GM19438 (cell line): ENCODE measurements around the gene NLRP1.

Experiments used
- ATAC-seq: cut with Tn5 transposase; IDR thresholded peaks from one replicate; pipeline ENCODE4 v1.9.1; 2021; ENCODE audit warnings: low read depth; ENCODE audit not compliant: unreplicated experiment

Gene NLRP1

GRCh38 chr17:5558815-5559785, 25.2 kb downstream of the NLRP1 start:
- no peak for ATAC-seq

DNA sequence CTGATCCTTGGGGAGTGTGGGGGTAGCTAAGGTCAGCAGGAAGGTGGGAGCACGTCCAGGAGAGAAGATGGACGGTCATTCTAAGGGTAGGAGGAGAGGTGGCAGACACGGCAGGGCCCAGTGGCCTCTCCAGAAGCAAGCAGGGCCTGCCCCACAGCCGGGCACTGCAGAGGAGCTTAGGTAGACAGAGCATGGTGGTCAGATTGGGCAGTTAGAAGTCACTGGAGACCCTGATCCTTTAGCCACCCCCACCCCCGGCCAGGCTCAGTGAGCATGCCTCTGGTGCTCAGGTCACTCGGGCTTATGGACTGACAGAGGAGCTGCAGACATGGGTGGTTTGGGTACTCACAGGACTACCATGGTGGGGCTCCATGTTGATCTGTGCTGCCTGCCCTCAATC, 26.3 kb downstream of the NLRP1 start:
- no peak for ATAC-seq

DNA sequence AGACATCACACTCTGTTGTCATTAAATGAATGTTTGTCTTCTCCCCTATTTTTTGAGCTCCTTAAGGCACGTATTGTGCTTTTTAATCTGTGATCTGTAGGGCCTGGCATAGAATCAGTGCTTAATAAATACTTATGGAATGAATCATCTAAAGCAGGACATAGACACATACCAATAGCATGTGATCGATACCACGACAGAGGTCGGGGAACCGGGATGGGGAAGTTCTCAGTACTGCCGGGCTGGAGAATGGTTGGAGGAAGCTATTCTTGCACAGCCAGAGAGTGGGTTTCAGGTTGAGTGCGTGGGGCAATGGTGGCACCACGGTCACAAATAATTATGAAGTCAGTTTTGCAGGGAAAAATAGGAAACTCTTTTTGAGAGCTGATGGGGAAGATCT, 26.8 kb downstream of the NLRP1 start:
- no peak for ATAC-seq

DNA sequence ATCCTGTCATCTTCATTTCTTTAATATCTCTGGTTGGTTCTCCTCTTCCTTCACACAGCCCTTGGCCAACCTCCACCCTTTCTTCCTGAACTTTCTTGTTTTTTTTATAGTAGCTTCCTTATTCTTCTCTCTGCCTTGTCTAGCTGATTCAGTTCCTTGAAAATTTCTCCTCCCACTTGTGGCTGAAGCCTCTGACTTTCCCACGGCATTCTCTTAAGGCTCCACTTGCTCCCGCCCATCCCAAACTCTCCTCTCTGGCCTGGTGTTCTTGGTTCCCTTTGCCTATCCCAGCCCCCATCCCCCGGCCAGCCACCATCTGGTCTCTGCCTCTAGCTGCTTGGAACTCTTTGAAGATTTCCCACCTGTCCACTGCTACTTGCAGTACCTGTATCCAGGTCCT, 29.1 kb downstream of the NLRP1 start:
- no peak for ATAC-seq

DNA sequence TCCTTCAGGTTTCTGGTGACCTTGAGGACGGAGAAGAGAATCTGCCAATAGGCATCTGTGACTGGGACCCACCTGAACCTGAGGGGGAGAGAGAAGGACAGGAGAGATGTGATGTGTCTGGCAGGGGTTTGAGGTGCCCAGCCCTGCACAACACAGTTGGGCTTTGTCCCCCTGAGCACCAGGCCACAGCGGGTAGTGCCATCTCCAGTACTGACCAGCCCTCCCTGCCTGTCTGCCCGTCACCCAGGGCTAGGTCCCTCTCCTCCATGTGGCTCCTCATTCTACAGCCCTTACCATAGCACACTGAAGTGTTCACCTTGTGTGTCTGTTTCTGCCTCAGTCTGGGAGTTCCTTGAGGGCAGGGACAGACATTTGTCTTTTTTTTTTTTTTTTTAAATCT, 30.8 kb downstream of the NLRP1 start:
- ATAC-seq: no peak

DNA sequence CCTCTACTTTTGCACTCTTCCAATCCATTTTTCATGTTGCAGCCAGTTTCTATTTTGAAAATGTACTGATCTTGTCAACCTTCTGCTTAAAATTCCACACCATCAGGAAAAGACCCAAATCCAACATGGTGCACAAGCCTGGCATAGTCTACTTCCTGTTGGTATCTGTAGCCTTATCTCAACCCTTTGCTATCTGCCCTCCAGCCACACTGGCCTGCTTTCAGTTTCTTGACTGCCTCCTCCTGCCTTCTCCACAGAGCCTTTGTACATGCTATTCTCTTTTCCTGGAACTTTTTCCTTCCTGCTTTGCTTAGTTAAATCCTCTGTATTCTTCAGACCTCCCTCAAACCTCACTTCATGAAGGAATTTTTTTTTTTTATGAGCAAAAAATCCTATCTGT, 31.5 kb downstream of the NLRP1 start:
- no peak for ATAC-seq

- no peak for ATAC-seq
Observed at GRCh38 chr17:5545051-5545987, 39.0 kb downstream of the NLRP1 start.

GRCh38 chr17:5544115-5544514, 40.2 kb downstream of the NLRP1 start:
- no peak for ATAC-seq

DNA sequence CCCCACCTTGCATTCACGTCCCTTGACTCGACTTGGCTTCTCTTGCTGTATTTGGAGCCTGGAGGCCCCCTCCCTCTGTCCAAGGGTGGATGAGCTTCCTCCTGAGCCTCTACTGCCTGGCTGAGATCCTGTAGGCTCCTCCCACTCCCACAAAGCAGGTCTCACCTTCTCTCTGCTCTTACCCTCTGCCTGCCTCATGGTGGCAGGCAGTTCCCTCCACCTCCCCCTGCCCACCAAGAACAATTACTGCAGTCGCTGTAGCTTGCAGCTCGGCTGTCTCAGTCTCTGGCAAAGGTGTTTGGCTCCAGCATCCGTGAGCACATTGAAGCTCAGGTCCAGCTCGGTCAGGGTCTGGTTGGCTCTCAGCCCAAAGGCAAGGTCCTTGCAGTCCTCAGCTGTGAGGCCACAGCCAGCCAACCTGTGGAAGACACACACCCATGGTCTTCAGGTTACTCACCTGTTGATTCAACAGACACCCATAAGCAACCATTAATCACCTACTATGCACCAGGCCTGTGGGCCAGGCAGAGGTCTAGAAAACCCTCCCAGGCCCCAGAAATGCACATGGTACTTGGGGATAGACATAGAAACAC, 42.6 kb downstream of the NLRP1 start:
- no peak for ATAC-seq

GRCh38 chr17:5540321-5540720, 44.0 kb downstream of the NLRP1 start:
- ATAC-seq: no peak

DNA sequence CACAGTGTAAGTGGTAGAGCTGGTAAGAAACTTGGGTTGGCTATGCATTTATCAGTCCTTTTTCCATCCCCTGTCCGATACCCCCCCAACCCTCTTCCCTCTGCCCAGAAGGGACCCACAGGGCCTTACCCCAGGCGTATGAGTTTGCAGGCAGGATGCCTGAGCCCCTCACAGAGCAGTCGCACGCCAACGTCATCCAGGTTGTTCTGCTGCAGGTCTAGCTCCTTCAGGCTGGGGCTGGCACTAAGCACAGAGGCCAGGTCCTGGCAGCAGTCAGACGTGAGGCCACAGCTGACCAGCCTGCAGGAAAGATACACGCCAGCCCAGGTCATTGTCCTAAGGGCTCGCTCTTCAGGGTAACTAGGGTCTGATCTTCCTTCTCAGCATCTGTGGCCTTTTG, 45.0 kb downstream of the NLRP1 start:
- no peak for ATAC-seq

DNA sequence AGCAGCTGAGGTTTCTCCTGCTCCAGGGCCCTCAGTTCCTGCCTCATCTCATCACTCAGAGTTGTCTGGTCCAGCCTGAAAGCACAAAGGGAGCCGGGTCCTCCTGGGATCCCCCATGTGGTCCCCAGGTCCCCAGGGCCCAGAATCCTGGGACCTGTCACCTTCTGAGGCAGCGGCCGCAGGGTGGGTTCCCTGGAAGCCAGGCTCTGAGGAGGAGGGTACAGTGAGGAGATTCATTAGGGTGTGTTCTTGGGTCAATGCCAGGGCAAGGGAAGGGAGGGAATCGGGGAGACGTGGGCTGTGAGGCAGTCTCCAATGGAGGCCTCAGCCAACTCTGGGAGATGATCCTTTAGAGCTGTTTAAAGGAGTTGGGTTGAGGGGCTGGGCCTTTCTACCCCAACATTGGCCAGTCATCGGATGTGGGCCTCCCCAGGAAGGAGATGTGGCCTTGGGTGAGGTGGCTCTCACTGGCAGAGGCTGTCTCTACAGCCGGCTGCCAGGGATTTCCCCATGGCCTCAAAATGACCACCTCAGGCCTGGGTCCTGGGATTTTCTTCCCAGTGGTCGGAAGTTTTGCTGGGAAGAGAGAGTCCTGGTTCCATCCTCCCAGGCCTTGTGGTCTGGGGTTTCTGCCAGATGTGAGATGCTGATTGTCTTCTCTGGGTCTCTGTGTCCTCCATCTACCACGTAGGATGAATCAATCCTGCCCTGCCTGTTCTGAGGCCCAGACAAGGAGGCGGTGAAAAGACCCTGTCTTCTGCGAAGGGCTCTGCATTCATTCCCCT, 47.3 kb downstream of the NLRP1 start:
- ATAC-seq: no peak

GRCh38 chr17:5535436-5535835, 48.9 kb downstream of the NLRP1 start:
- ATAC-seq: no peak

GRCh38 chr17:5533486-5534315, 50.6 kb downstream of the NLRP1 start:
- no peak for ATAC-seq

DNA sequence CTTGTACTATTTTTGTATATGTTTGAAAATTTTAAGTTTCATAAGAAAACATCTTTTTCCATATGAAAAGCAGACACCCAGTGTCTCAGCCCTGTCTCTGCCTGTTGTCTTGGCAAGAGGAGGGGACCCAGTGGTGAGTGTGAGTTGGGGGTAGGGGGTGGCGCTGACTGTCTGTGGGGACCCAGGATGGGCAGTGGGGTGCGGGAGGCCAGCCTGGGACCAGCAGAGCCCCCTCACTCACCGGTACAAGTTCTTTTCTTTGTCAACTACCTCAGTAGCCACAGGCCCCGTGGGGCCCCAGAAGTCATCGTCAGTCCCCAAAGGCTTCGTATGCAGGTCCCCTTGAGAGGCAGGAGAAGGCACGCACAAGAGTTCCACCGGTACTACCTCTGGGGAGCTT, 51.7 kb downstream of the NLRP1 start:
- no peak for ATAC-seq

DNA sequence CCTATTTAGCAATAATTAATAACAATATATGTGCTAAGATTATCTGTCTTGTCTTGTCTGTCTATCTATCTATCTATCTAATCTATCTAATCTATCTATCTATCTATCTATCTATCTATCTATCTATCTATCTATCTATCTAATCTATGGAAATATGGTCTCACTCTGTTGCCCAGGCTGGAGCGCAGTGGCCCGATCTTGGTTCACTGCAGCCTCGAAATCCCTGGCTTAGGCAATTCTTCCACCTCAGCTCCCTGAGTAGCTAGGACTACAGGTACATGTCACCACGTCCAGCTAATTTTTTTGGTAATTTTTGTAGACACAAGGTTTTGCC, 53.3 kb downstream of the NLRP1 start:
- no peak for ATAC-seq

DNA sequence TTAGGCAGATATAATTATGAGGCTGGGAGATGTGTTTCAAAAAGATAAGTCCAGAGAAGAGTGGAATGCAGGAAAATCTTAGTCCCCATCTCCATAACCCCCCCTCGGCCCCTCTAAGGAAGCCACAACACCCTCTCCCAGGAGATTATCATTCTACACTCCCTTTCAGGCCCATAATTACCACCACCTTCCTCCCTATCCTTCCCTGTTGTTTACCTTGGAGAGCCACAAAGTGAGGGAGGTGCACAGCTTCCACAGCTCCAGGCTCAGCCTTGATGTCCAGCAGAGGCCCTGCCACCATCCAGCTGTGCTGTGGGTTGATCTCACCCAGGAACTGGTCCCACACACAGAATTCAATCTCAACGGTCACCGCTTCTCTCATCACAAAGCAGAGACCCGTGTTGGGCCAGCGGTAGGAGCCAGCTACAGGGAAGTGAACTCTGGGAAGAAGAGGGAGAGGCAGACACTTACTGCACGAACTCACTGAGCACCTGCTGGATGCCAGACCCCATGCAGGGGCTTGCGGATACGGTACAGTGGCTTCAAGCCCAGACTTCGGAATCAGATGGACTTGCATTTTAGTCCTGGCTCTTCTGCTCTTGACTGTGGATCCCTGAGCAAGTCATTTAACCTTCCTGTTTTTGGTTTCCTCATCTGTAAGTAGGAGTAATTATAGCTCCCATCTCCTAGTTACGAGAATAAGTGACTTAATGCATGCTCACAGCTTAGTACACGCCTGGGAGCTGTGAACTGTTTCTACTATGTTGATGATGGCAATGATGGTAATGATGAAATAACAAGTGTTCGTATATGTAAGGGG, 53.8 kb downstream of the NLRP1 start:
- ATAC-seq: no peak

DNA sequence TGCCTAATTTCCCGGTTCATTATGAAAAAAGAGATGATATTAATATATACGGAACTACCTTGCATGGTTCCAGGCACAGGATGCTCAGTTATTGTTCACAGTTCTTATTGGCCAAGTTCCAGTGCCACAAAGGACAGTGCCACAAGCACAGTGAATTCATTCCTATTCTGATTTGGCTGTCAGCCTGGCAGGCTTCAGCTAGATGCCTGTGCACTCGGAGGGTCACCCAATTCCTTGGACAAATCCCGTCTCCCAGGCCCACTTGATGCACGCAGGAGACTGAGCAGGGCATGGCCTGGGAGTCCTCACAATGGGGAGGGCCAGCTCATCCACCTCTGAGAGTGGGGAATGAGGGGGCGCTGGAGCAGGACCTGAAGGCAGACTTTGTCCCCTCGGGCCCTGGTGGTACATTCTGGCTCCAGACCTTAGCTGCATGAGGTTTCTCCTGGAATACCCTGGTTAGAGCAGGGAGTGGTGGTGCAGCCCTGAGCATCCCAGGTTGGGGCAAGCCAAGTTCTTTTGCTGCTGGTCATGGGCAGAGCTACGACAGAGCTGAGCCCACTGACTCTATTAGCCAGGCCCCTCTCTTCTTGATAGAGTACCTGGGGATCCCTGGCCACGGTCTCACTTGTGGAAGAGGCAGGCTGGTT, 56.6 kb downstream of the NLRP1 start:
- no peak for ATAC-seq
